Activated naive CD8-positive, alpha-beta T cell treated with anti-CD3 and anti-CD28 coated beads for 36 hours (primary cell): Measurements from ENCODE around the gene PDE4D. TPM values are rescaled to one million over a fixed set of nuclear protein-coding genes. Genes with fewer than 3 reads are reported as not detected.
"Not testable (repeated sequence)": the region's sequence is repeated elsewhere in the genome, so short reads cannot be mapped to it uniquely, and the experiment has no call there.

ENCODE experiments used
- DNase-seq: peaks from one replicate; pipeline ENCODE4 v3.0.0; 2021
- H3K27ac Mint-ChIP-seq: one replicate; pipeline ENCODE4 v1.8.0; 2022; ENCODE audit warnings: mild to moderate bottlenecking, moderate library complexity, mixed read lengths
- H3K27me3 Mint-ChIP-seq: one replicate; pipeline ENCODE4 v1.8.0; 2022; ENCODE audit warnings: mild to moderate bottlenecking, mixed read lengths
- H3K36me3 Mint-ChIP-seq: one replicate; pipeline ENCODE4 v1.8.0; 2021; ENCODE audit warnings: mild to moderate bottlenecking, mixed read lengths
- H3K4me1 Mint-ChIP-seq: one replicate; pipeline ENCODE4 v1.8.0; 2021; ENCODE audit warnings: mixed read lengths
- H3K4me3 Mint-ChIP-seq: one replicate; pipeline ENCODE4 v1.8.0; 2022; ENCODE audit warnings: mild to moderate bottlenecking, moderate library complexity, mixed read lengths
- H3K9me3 Mint-ChIP-seq: one replicate; pipeline ENCODE4 v1.8.0; 2022; ENCODE audit warnings: mixed read lengths
- total RNA-seq, 2 experiments: library from RNA; stranded (reverse); gene quantifications; one replicate each; pipeline ENCODE4 v1.2.3, GENCODE V29; 2021

The PDE4D gene
- total RNA-seq, 2 experiments from 2014 or later: 40.7 TPM

- Mint-ChIP-seq H3K27ac (no peak overlapping the region), H3K4me3 (no peak overlapping the region), H3K9me3 (no peaks in the 10 kb centered on the region), H3K36me3 (no peaks in the 10 kb centered on the region), H3K27me3 (peaks cover 10% of the 10 kb centered on the region), H3K4me1 (peaks cover 6% of the 10 kb centered on the region)
- no peak for DNase-seq
These were observed 98.4 kb downstream of the PDE4D start for GRCh38 chr5:59795141-59795540.

DNA sequence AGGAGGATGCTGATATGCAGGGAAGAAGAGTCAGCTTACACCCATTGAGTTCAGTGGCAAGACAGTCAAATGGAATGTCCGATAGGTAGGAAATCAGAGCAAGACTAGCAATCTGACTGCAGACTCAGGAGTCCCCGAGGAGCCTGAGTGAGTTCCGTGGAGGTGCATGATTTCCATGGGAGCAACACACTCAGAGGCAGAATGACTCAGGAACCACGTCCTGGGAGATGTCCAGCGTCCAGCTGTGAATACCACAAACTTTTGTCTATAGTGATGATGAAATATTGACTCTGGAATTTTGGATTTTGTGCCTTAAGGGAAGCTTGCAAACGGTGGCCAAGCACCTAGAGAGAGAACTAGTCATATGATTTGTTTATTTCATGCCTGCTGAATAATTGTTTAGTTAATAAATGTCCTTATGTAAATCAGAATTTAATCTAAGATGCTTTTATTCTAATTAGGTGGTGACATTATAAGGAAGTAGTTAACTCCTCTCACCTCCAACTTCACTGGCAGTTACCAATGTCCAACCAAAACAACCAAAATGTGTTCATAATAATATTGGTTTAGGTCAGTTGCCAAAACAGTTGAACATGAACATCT lies 100.4 kb downstream of the PDE4D start:
- Mint-ChIP-seq H3K27me3 (peaks cover 18% of the 10 kb centered on the region), H3K4me3 (no peak overlapping the region), H3K9me3 (no peaks in the 10 kb centered on the region), H3K36me3 (no peaks in the 10 kb centered on the region), H3K27ac (no peak overlapping the region), H3K4me1 (peaks cover 8% of the 10 kb centered on the region)
- DNase-seq: no peak

DNA sequence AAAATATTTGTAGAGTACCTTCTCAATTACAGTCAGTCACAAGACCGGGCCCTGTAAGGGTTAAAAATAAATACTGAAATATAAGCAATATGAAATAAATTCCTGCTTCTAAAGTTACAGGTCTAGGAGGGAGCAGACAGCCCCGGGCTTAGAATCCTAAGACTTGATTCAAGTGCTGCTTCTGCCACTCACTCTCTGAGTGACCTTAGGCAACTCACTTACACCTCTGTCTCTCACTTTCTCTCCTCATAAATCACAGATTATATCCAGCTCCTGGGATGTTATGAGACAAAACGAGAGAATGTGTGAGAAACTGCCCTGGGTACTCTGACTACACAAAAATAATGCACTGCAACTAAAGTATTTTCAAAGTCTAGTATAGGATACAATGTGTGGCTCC lies 101.9 kb downstream of the PDE4D start:
- DNase-seq: no peak
- H3K36me3 Mint-ChIP-seq: no peaks in the 10 kb centered on the region
- H3K9me3 Mint-ChIP-seq: no peaks in the 10 kb centered on the region
- no peak overlapping the region for H3K27ac Mint-ChIP-seq
- H3K4me1 Mint-ChIP-seq: peaks cover 8% of the 10 kb centered on the region
- H3K4me3 Mint-ChIP-seq: no peak overlapping the region
- peaks cover 23% of the 10 kb centered on the region for H3K27me3 Mint-ChIP-seq

DNA sequence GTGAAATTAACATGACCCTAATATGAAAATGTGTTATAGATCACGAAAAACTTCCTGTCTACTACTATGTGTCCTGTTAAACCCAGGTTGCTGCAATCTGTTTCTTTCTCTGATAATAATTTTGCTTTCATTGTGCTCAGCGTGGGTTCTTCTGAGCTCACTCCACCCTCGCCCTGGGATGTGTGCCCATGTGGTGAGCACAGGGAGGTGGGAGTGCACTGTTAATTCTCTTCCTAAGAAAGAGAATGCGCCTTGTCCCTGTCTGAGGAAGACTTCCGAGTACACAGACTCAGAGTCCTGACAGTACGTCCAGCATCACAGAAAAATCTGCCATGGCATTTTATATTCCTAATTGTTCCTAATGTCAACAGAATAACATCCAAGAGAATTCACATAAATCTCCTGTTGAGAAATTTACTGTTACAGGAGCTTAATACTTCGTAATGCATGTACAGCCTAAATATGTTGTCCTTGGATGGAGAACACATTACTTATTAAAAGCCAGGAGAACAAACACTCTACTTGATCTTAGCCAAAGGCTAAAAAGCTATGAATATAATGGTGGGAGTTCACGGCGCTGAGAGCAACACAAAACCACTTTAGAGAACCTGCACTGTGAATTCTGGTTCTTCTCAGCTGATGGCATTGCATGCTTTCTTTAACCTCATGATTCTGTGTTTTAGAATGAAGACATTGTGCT lies 102.6 kb downstream of the PDE4D start:
- Mint-ChIP-seq H3K4me1 (peaks cover 8% of the 10 kb centered on the region), H3K27ac (peak overlapping the region; percentile 68), H3K4me3 (peak overlapping the region; percentile 34), H3K27me3 (peaks cover 28% of the 10 kb centered on the region), H3K9me3 (no peaks in the 10 kb centered on the region), H3K36me3 (no peaks in the 10 kb centered on the region)
- DNase-seq: no peak

- no peak for DNase-seq
- Mint-ChIP-seq H3K4me1 (peaks cover 8% of the 10 kb centered on the region), H3K27me3 (peaks cover 30% of the 10 kb centered on the region), H3K27ac (peak overlapping the region; percentile 68), H3K4me3 (peak overlapping the region; percentile 34), H3K9me3 (no peaks in the 10 kb centered on the region), H3K36me3 (no peaks in the 10 kb centered on the region)
These were observed 103.2 kb downstream of the PDE4D start for GRCh38 chr5:59790376-59790775.

GRCh38 chr5:59789894-59790293 lies 103.6 kb downstream of the PDE4D start:
- no peak for DNase-seq
- Mint-ChIP-seq H3K4me3 (no peak overlapping the region), H3K4me1 (peaks cover 8% of the 10 kb centered on the region), H3K36me3 (no peaks in the 10 kb centered on the region), H3K9me3 (no peaks in the 10 kb centered on the region), H3K27ac (peak overlapping the region; percentile 68), H3K27me3 (peaks cover 31% of the 10 kb centered on the region)

GRCh38 chr5:59789197-59789596 lies 104.3 kb downstream of the PDE4D start:
- no peak for DNase-seq
- Mint-ChIP-seq H3K27me3 (peaks cover 31% of the 10 kb centered on the region), H3K4me3 (no peak overlapping the region), H3K27ac (no peak overlapping the region), H3K4me1 (peaks cover 8% of the 10 kb centered on the region), H3K36me3 (no peaks in the 10 kb centered on the region), H3K9me3 (peaks cover 1% of the 10 kb centered on the region)

DNA sequence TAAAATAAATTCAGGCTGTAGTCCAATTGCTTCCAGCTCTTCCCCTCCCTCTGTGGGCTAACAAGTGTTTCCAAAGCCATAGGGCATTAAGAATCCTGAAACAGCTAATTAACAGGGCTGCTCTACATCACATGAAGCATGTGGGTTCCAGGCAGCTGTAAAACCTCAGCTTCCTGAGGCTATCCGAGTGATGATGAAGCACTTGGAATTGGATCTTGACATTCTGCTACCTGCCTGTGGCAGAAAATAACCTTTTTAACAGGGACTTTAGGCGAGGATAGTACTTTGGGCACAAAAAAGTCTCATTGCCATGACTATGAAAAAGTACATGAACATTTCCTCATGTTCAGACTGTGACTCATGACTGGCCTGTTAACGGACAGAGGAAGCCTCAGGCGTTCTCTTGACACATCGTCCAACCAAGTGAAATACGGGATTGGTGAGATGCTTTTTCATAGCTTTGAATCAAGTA lies 107.2 kb downstream of the PDE4D start:
- H3K27ac Mint-ChIP-seq: no peak overlapping the region
- H3K4me3 Mint-ChIP-seq: no peak overlapping the region

DNA sequence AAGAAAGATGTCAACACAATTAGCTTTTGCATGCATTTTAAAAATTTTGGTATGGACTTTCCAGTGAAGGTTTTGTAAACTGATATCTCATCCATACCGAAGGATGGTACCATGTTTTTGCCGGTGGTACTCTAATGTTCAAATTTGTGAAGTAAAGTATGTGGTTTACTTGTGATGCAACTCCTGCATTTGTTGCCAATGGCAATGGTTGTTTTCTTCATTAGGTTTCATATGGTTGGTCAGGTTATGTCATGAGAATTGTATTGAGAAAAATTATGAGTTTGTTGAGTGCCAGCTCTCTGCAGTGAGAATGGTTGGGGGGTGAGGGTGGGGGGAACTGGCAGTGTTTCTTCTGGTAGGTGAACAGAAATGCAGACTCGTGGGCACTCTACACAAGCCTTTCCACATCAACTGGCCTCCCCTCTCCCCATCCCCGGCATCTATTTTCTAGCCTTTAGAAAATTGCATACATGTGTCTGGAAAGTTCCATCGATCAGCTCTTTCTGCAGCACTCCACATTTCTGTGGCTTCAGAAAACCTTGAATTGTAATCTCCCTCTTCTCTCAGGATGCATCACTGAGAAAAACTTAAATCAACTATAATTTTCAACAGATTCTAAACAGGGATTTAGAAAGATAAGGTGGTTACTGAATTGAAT lies 107.7 kb downstream of the PDE4D start:
- H3K4me1 Mint-ChIP-seq: peaks cover 8% of the 10 kb centered on the region
- H3K9me3 Mint-ChIP-seq: peaks cover 1% of the 10 kb centered on the region
- no peaks in the 10 kb centered on the region for H3K36me3 Mint-ChIP-seq
- peaks cover 30% of the 10 kb centered on the region for H3K27me3 Mint-ChIP-seq
- no peak overlapping the region for H3K4me3 Mint-ChIP-seq
- no peak for DNase-seq
- H3K27ac Mint-ChIP-seq: no peak overlapping the region

More for the DNA sequence above, 107.2 kb downstream of the PDE4D start:
- Mint-ChIP-seq H3K4me1 (peaks cover 8% of the 10 kb centered on the region), H3K36me3 (no peaks in the 10 kb centered on the region), H3K27me3 (peaks cover 30% of the 10 kb centered on the region), H3K9me3 (peaks cover 1% of the 10 kb centered on the region)
- DNase-seq: no peak

- H3K36me3 Mint-ChIP-seq, H3K9me3 Mint-ChIP-seq, H3K4me1 Mint-ChIP-seq, DNase-seq, H3K4me3 Mint-ChIP-seq, H3K27ac Mint-ChIP-seq: not testable (repeated sequence)
- peaks cover 30% of the 10 kb centered on the region for H3K27me3 Mint-ChIP-seq
These were observed 108.8 kb downstream of the PDE4D start for GRCh38 chr5:59784708-59785107.

- Mint-ChIP-seq H3K27ac (no peak overlapping the region), H3K9me3 (peaks cover 1% of the 10 kb centered on the region), H3K4me1 (no peaks in the 10 kb centered on the region)
These were observed 110.3 kb downstream of the PDE4D start for GRCh38 chr5:59783264-59783663.

GRCh38 chr5:59782856-59783255 lies 110.7 kb downstream of the PDE4D start:
- Mint-ChIP-seq H3K4me1 (no peaks in the 10 kb centered on the region), H3K9me3 (peaks cover 1% of the 10 kb centered on the region), H3K27me3 (peaks cover 24% of the 10 kb centered on the region), H3K27ac (no peak overlapping the region), H3K4me3 (no peak overlapping the region), H3K36me3 (no peaks in the 10 kb centered on the region)
- no peak for DNase-seq

More at GRCh38 chr5:59783264-59783663, 110.3 kb downstream of the PDE4D start:
- Mint-ChIP-seq H3K27me3 (peaks cover 29% of the 10 kb centered on the region), H3K36me3 (no peaks in the 10 kb centered on the region), H3K4me3 (no peak overlapping the region)
- no peak for DNase-seq

- Mint-ChIP-seq H3K4me3 (no peak overlapping the region), H3K36me3 (no peaks in the 10 kb centered on the region), H3K4me1 (no peaks in the 10 kb centered on the region), H3K9me3 (no peaks in the 10 kb centered on the region), H3K27ac (no peak overlapping the region), H3K27me3 (peaks cover 12% of the 10 kb centered on the region)
- DNase-seq: no peak
These were observed 114.1 kb downstream of the PDE4D start for GRCh38 chr5:59779453-59779852.

- DNase-seq: no peak
- H3K4me3 Mint-ChIP-seq: no peak overlapping the region
- H3K9me3 Mint-ChIP-seq: no peaks in the 10 kb centered on the region
- no peaks in the 10 kb centered on the region for H3K4me1 Mint-ChIP-seq
- peaks cover 9% of the 10 kb centered on the region for H3K27me3 Mint-ChIP-seq
- H3K27ac Mint-ChIP-seq: no peak overlapping the region
- H3K36me3 Mint-ChIP-seq: no peaks in the 10 kb centered on the region
These were observed 116.5 kb downstream of the PDE4D start for GRCh38 chr5:59777028-59777427.

- Mint-ChIP-seq H3K27me3 (peaks cover 29% of the 10 kb centered on the region), H3K4me1 (peaks cover 6% of the 10 kb centered on the region), H3K9me3 (no peaks in the 10 kb centered on the region)
These were observed 120.2 kb downstream of the PDE4D start for GRCh38 chr5:59773294-59773693.

More at GRCh38 chr5:59773294-59773693, 120.2 kb downstream of the PDE4D start:
- Mint-ChIP-seq H3K36me3 (no peaks in the 10 kb centered on the region), H3K4me3 (no peak overlapping the region), H3K27ac (no peak overlapping the region)
- no peak for DNase-seq
